ENCODE measurements around the gene EVA1B. TPM values are rescaled to one million over a fixed set of nuclear protein-coding genes. Genes with fewer than 3 reads are reported as not detected.
A peak's percentile ranks its signal among the peaks of the same experiment; 100 is the strongest.

Gene EVA1B
- total and polyA plus RNA-seq, 2 donors from 2014 or later = 31.8 to 91.8 TPM

DNA sequence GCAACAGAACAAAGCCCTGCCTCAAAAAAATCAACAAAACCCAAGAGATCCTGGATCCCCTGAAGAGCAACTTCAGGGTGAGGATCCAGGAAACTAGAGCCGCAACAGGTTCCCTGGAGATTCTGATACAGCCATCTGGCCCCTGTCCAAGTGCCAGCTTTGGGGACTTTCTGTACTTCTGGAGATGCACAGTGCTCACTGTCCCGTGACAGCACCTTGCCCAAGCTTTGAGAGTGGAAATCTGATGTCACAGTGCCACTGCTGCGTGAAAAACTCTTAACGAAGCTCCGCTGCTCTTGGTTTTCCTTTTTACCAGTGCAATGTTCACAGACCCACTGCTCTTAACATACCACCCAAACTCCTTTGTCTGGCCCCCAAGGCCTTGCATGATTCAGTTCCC is 35.9 kb upstream of the EVA1B start:
- DNase-seq (peak in 1 of 5 donors; percentile 42), FAIRE-seq (no peak)
- H3K27me3 ChIP-seq (ENCODE audit: control insufficient read depth, insufficient read depth, low read length) = no peaks in the 10 kb centered on the region
- TF ChIP-seq, protein P1, sequence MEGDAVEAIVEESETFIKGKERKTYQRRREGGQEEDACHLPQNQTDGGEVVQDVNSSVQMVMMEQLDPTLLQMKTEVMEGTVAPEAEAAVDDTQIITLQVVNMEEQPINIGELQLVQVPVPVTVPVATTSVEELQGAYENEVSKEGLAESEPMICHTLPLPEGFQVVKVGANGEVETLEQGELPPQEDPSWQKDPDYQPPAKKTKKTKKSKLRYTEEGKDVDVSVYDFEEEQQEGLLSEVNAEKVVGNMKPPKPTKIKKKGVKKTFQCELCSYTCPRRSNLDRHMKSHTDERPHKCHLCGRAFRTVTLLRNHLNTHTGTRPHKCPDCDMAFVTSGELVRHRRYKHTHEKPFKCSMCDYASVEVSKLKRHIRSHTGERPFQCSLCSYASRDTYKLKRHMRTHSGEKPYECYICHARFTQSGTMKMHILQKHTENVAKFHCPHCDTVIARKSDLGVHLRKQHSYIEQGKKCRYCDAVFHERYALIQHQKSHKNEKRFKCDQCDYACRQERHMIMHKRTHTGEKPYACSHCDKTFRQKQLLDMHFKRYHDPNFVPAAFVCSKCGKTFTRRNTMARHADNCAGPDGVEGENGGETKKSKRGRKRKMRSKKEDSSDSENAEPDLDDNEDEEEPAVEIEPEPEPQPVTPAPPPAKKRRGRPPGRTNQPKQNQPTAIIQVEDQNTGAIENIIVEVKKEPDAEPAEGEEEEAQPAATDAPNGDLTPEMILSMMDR (IDR thresholded peaks at IDR 0.05; ENCODE audit: borderline replicate concordance, extremely low read depth, insufficient read depth) = no peak
- intact Hi-C loops (cut with DNase I) = no loop called here
- peaks cover 0 to 2% (median 0%) of the 10 kb centered on the region in 3 donors for H3K4me1 ChIP-seq (ENCODE audit: control insufficient read depth in 2 of 3, insufficient read depth in 2 of 3, low read depth in 1 of 3, low read length in 3 of 3)
- no peak overlapping the region for H3K9ac ChIP-seq (ENCODE audit: low read length in 3 of 3)
- H3K4me3 ChIP-seq (ENCODE audit: low read length in 3 of 3) = no peak overlapping the region
- no peaks in the 10 kb centered on the region for H3K9me3 ChIP-seq (ENCODE audit: control insufficient read depth in 2 of 3, insufficient read depth in 1 of 3, low read length in 3 of 3)
- H3K27ac ChIP-seq (ENCODE audit: low read depth in 2 of 2, low read length in 2 of 2) = no peak overlapping the region
- peaks cover 0 to 43% (median 25%) of the 10 kb centered on the region in 3 donors for H3K36me3 ChIP-seq (ENCODE audit: control insufficient read depth in 2 of 3, insufficient read depth in 3 of 3, low read length in 3 of 3)

DNA sequence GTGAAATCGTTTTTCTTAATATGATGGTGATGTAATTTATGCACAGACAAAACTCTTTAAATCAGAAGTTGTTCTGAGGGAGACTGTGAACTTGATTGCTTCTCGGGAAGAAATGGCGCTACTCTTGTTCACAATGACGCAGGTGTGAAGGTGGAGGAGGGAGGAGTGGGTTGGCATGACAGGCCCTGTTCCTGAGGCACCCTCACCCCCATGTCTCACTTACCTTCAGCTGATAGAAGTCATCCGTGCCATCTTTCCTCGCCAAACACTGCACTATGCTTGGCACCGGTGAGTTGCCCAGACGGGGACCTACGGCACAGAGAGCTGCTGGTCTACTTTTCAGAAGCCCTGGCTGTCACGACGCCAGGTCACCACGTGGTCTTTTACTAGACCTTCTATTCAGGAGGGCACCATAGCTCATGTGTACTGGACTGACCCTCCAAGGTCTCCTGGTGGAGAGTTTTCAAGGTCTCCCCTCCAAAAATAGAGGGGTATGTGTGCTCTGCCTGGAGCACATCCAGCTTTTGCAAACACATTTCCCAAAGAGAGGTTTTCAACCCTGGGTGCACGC is 35.2 kb upstream of the EVA1B start:
- Histone ChIP-seq H3K9ac (ENCODE audit: low read length in 3 of 3) (no peak overlapping the region), H3K27me3 (ENCODE audit: control insufficient read depth, insufficient read depth, low read length) (no peaks in the 10 kb centered on the region), H3K4me1 (ENCODE audit: control insufficient read depth in 2 of 3, insufficient read depth in 2 of 3, low read depth in 1 of 3, low read length in 3 of 3) (peaks cover 0 to 2% (median 0%) of the 10 kb centered on the region in 3 donors), H3K9me3 (ENCODE audit: control insufficient read depth in 2 of 3, insufficient read depth in 1 of 3, low read length in 3 of 3) (no peaks in the 10 kb centered on the region), H3K27ac (ENCODE audit: low read depth in 2 of 2, low read length in 2 of 2) (no peak overlapping the region), H3K36me3 (ENCODE audit: control insufficient read depth in 2 of 3, insufficient read depth in 3 of 3, low read length in 3 of 3) (peaks cover 0 to 51% (median 30%) of the 10 kb centered on the region in 3 donors), H3K4me3 (ENCODE audit: low read length in 3 of 3) (no peak overlapping the region)
- TF ChIP-seq, protein P1 (IDR thresholded peaks at IDR 0.05; ENCODE audit: borderline replicate concordance, extremely low read depth, insufficient read depth) = no peak
- no peak for DNase-seq
- no peak for FAIRE-seq
- intact Hi-C loops (cut with DNase I) = no loop called here

DNA sequence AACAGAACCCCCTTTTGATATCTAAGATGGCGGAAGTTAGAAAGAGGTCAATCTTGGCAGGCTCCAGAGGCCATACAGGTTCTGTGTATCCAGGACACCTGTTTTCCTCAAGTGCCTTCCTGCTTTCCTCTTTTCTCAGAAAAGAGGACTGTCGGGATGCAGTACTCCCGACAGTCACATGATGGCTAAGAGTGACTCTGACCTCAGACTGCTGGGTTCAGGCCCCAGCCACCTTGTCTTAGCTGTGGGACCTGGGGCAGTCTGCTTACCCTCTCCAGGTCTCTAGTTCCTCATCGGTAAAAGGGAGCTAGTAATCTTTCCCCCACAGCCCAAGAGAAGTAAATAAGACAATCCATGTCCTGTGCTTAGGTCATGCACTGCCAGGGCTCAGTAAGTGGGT is 32.4 kb upstream of the EVA1B start:
- Histone ChIP-seq H3K36me3 (ENCODE audit: control insufficient read depth in 2 of 3, insufficient read depth in 3 of 3, low read length in 3 of 3) (peaks cover 0 to 45% (median 29%) of the 10 kb centered on the region in 3 donors), H3K4me3 (ENCODE audit: low read length in 3 of 3) (no peak overlapping the region), H3K4me1 (ENCODE audit: control insufficient read depth in 2 of 3, insufficient read depth in 2 of 3, low read depth in 1 of 3, low read length in 3 of 3) (peaks cover 5 to 22% (median 10%) of the 10 kb centered on the region in 3 donors), H3K27me3 (ENCODE audit: control insufficient read depth, insufficient read depth, low read length) (no peaks in the 10 kb centered on the region), H3K27ac (ENCODE audit: low read depth in 2 of 2, low read length in 2 of 2) (no peak overlapping the region), H3K9me3 (ENCODE audit: control insufficient read depth in 2 of 3, insufficient read depth in 1 of 3, low read length in 3 of 3) (no peaks in the 10 kb centered on the region), H3K9ac (ENCODE audit: low read length in 3 of 3) (no peak overlapping the region)
- intact Hi-C loops (cut with DNase I) = no loop called here
- FAIRE-seq = no peak
- TF ChIP-seq, protein P1 (IDR thresholded peaks at IDR 0.05; ENCODE audit: borderline replicate concordance, extremely low read depth, insufficient read depth) = no peak
- DNase-seq = no peak

All from kidney (tissue), 14 donors.